ENCODE measurements around the gene REXO5. TPM values are rescaled to one million over a fixed set of nuclear protein-coding genes. Genes with fewer than 3 reads are reported as not detected.

Gene REXO5, protein sequence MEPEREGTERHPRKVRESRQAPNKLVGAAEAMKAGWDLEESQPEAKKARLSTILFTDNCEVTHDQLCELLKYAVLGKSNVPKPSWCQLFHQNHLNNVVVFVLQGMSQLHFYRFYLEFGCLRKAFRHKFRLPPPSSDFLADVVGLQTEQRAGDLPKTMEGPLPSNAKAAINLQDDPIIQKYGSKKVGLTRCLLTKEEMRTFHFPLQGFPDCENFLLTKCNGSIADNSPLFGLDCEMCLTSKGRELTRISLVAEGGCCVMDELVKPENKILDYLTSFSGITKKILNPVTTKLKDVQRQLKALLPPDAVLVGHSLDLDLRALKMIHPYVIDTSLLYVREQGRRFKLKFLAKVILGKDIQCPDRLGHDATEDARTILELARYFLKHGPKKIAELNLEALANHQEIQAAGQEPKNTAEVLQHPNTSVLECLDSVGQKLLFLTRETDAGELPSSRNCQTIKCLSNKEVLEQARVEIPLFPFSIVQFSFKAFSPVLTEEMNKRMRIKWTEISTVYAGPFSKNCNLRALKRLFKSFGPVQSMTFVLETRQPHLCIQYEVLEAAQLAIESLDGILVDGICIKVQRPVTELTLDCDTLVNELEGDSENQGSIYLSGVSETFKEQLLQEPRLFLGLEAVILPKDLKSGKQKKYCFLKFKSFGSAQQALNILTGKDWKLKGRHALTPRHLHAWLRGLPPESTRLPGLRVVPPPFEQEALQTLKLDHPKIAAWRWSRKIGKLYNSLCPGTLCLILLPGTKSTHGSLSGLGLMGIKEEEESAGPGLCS
- total RNA-seq: 1 to 10 TPM in 1 of 2 donors, under 1 TPM in 1; 0.98 to 5.2 TPM

DNA sequence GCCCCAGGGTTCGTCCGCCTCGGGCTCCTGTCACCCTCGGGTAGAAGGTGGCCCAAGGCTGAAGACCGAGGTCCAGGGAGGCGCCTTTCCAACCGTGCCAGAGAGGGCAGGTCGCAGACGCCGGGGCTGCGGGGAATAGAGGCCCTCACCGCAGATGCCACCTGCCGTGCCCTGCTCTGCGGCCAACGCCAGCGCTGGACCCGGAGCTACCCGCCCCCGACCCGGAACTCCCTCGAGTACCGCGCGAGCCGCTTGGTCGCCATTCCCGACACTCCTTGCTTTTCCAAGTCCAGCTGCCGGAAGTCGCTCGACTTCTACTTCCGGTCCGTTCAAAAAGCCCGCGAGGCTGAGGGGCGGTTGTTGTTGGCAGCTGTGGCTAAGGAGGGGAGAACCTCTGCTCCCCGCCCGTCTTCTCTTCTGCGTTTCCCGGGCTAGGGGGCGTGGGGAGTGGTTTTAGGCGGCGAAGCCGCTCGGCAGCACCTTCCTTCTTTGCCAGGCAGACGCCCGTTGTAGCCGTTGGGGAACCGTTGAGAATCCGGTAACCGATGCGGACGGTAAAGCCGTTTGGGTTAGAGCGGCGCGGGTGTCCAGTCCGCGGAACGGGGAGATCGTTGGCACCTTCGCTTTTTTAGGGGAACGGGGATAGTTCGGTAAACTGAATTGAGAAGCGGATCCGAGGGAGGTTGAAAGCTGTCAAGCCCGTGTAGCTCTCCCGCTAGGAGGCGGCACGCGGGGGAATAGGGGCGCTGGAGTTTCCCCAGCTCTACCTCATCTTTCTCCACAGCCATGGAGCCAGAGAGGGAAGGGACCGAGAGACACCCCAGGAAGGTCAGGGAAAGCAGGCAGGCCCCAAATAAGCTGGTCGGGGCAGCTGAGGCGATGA lies at the start of gene REXO5, which contains the start of gene ERI2:
Gene REXO5 (plus strand): TSS at position 360 of the 883 bp plus-strand sequence. CDS start 427 bp downstream, at position 787.
Gene ERI2 (minus strand): TSS at position 305 of the 883 bp plus-strand sequence. CDS start 42 bp downstream, at position 263.
- no peaks in the 10 kb centered on the region for H3K27me3 ChIP-seq
- H3K36me3 ChIP-seq: no peaks in the 10 kb centered on the region
- H3K4me1 ChIP-seq: peaks cover 0 to 16% of the 10 kb centered on the region in 2 donors
- H3K27ac ChIP-seq: peak within 1 kb of the TSS; percentile 88 to 89
- peak within 1 kb of the TSS; percentile 71 to 79 for H3K4me3 ChIP-seq
- DNase-seq (ENCODE audit: low spot score): peak; percentile 93
- TF ChIP-seq, protein P1, sequence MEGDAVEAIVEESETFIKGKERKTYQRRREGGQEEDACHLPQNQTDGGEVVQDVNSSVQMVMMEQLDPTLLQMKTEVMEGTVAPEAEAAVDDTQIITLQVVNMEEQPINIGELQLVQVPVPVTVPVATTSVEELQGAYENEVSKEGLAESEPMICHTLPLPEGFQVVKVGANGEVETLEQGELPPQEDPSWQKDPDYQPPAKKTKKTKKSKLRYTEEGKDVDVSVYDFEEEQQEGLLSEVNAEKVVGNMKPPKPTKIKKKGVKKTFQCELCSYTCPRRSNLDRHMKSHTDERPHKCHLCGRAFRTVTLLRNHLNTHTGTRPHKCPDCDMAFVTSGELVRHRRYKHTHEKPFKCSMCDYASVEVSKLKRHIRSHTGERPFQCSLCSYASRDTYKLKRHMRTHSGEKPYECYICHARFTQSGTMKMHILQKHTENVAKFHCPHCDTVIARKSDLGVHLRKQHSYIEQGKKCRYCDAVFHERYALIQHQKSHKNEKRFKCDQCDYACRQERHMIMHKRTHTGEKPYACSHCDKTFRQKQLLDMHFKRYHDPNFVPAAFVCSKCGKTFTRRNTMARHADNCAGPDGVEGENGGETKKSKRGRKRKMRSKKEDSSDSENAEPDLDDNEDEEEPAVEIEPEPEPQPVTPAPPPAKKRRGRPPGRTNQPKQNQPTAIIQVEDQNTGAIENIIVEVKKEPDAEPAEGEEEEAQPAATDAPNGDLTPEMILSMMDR (IDR thresholded peaks at IDR 0.05): peak in 1 of 2 donors; percentile 67
- H3K9me3 ChIP-seq: no peaks in the 10 kb centered on the region

DNA sequence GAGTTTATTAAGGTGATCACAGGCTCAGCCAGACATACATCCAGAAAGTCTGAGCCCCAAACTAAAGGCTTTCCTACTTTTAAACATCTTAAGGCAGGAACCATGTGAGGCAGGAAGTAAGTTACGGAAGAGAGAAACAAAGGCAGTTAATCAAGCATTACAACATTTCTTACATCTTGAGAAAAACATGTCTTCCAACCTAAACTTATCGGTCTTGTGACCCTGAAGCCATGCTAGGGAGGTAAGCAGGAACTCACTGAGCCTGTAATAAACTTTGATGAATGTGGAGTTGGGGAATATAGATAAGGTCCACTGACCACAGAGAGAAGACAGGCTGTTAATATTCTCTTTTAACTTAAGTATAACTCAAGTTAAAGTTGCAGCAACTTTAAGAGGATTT lies 46.0 kb upstream of the REXO5 start:
- H3K27ac ChIP-seq: no peak overlapping the region
- H3K36me3 ChIP-seq: no peaks in the 10 kb centered on the region
- H3K4me1 ChIP-seq: no peaks in the 10 kb centered on the region
- no peak for DNase-seq (ENCODE audit: low spot score)
- TF ChIP-seq, protein P1 (IDR thresholded peaks at IDR 0.05): no peak
- H3K9me3 ChIP-seq: peaks cover 0 to 5% of the 10 kb centered on the region in 2 donors
- no peak overlapping the region for H3K4me3 ChIP-seq
- no peaks in the 10 kb centered on the region for H3K27me3 ChIP-seq

DNA sequence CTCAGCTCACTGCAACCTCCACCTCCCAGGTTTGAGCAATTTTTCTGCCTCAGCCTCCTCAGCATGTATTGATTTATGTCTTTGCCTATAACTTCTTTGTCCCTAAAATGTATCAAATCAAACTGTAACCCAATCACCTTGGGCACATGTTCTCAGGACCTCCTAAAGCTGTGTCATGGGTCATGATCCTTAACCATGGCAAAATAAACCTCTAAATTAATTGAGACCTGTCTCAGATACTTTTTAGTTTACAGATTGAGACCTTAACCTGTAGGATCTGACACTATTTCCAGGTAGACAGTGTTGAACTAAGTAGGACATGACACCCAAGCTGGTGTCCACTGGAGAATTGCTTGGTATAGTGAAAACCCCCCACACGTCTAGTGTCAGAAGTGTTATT lies 45.2 kb upstream of the REXO5 start:
- H3K9me3 ChIP-seq: peaks cover 0 to 5% of the 10 kb centered on the region in 2 donors
- no peaks in the 10 kb centered on the region for H3K36me3 ChIP-seq
- TF ChIP-seq, protein P1 (IDR thresholded peaks at IDR 0.05): no peak
- no peak for DNase-seq (ENCODE audit: low spot score)
- H3K4me1 ChIP-seq: no peaks in the 10 kb centered on the region
- H3K27ac ChIP-seq: no peak overlapping the region
- H3K27me3 ChIP-seq: no peaks in the 10 kb centered on the region
- H3K4me3 ChIP-seq: no peak overlapping the region

DNA sequence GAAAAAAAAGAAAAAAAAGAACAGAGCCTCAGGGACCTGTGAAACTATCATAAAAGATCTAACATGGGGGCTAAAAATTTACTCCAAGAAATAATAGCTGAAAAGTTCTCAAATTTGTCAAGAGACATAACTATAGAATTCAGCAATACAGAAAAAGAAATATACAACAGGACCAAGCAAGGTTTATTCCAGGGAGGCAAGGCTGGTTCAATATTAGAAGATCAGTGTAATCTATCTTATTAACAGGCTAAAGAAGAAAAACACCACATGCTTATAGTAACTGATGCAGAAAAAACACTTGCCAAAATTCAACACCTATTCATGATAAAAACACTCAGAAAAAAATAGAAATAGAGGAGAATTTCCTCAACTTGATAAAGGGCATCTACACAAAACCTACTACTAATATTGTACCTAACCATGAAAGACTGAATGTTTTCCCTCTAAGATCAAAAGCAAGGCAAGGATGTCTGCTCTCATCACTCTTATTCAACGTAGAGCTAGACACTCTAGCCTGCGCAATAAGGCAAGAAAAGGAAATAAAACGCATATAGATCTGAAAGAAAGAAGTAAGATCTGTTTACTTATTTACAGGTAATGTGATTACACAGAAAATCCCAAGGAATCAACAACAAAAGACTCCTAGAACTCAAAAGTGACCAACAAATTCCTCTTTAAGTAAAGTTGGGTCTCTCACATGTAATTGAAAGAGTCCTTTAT lies 43.8 kb upstream of the REXO5 start:
- no peaks in the 10 kb centered on the region for H3K27me3 ChIP-seq
- H3K9me3 ChIP-seq: peaks cover 0 to 5% of the 10 kb centered on the region in 2 donors
- no peaks in the 10 kb centered on the region for H3K4me1 ChIP-seq
- no peak for DNase-seq (ENCODE audit: low spot score)
- TF ChIP-seq, protein P1 (IDR thresholded peaks at IDR 0.05): no peak
- H3K27ac ChIP-seq: no peak overlapping the region
- no peaks in the 10 kb centered on the region for H3K36me3 ChIP-seq
- H3K4me3 ChIP-seq: no peak overlapping the region

Measured in right atrium auricular region (tissue), 2 donors.